Measurements from ENCODE around the gene CCL23.

GRCh38 chr17:35981908-35982330 lies 35.9 kb downstream of the CCL23 start:
- TF ChIP-seq POLR2A (IDR thresholded peaks at IDR 0.05) = no peak
- no peak for TF ChIP-seq CTCF (IDR thresholded peaks at IDR 0.05)
- TF ChIP-seq POLR2AphosphoS5 (IDR thresholded peaks at IDR 0.05) = no peak
